K562 (cell line): ENCODE results near the gene MYO1F. TPM values are rescaled to one million over a fixed set of nuclear protein-coding genes. Genes with fewer than 3 reads are reported as not detected.

Source experiments
- DIDO1 ChIP-seq: fragments of 450-650 bp; IDR thresholded peaks from 2 replicates; pipeline ENCODE4 v1.6.1; 2016; ENCODE audit warnings: low read depth, missing biosample characterization, missing genetic modification characterization
- FOXK1 ChIP-seq: sonication (generic); formaldehyde crosslinking; IDR thresholded peaks from 2 replicates; pipeline ENCODE4 v1.8.0; 2022; ENCODE audit warnings: missing genetic modification reagents, mild to moderate bottlenecking, borderline replicate concordance
- SIX5 ChIP-seq, 2 experiments: IDR thresholded peaks; 2 replicates each; pipeline ENCODE4 v1.6.1; 2011; ENCODE audit warnings: low read length in 2 of 2, borderline replicate concordance in 1 of 2, low read depth in 1 of 2, mild to moderate bottlenecking in 1 of 2, moderate library complexity in 1 of 2; ENCODE audit not compliant: insufficient read depth in 1 of 2
- ZBTB11 ChIP-seq, 3 experiments: fragments of 200-800 bp in 1 of 3; fragments of 250-450 bp in 1 of 3; fragments of 450-650 bp in 1 of 3; sonication (Bioruptor Pico) in 1 of 3; sonication (Bioruptor generic) in 1 of 3; formaldehyde crosslinking in 1 of 3; IDR thresholded peaks; 2 replicates each; pipeline versions ENCODE4 v1.6.1 to v1.8.0; 2016 to 2022; ENCODE audit warnings: mild to moderate bottlenecking in 2 of 3, missing genetic modification characterization in 2 of 3, missing compliant biosample characterization in 1 of 3, moderate library complexity in 1 of 3
- ZKSCAN3 ChIP-seq: fragments of 250-450 bp; sonication (Bioruptor Pico); IDR thresholded peaks from 2 replicates; pipeline ENCODE4 v1.4.0; 2020
- polyA plus RNA-seq, 8 experiments: library from polyadenylated mRNA; depleted of rRNA in 4 of 8; stranded (reverse) in 5 of 8; unstranded in 3 of 8; fragments of >200 nt; fragmentation: Nextera tagmentation in 2 of 8; fragmentation: Illumina TruSeq in 1 of 8; extraction: Ambion mirVana in 2 of 8; extraction: Trizol in 1 of 8; gene quantifications; 2 replicates each; pipeline versions ENCODE4 v1.2.1 to v1.2.3, GENCODE V29; 2011 to 2014; ENCODE audit warnings: inconsistent platforms in 1 of 8, missing spikeins in 1 of 8
- total RNA-seq, 7 experiments: library from RNA; depleted of rRNA in 6 of 7; stranded (reverse); fragments of >200 nt in 6 of 7; fragmentation: Illumina TruSeq in 2 of 7; extraction: Trizol in 2 of 7; gene quantifications; 2 replicates each; pipeline versions ENCODE4 v1.2.1 to v1.2.3, GENCODE V29; 2011 to 2021; ENCODE audit warnings: low replicate concordance in 1 of 7
- TF ChIP-seq, protein P1 (sequence below): IDR thresholded peaks from 2 replicates; pipeline ENCODE4 v1.6.1; 2011; ENCODE audit not compliant: insufficient read length; ENCODE audit errors: extremely low read depth

Gene MYO1F
- total and polyA plus RNA-seq, 9 of the 15 experiments (the other 6 are each of a cell fraction or from before 2014, with no cell fraction given): 0.78 to 9.4 (median 4.3) TPM

GRCh38 chr19:8552810-8553209, 24.4 kb downstream of the MYO1F start (continued):
- TF ChIP-seq, protein P1, sequence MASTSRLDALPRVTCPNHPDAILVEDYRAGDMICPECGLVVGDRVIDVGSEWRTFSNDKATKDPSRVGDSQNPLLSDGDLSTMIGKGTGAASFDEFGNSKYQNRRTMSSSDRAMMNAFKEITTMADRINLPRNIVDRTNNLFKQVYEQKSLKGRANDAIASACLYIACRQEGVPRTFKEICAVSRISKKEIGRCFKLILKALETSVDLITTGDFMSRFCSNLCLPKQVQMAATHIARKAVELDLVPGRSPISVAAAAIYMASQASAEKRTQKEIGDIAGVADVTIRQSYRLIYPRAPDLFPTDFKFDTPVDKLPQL: no peak
- TF ChIP-seq ZBTB11 (CRISPR knock-in tag; IDR thresholded peaks at IDR 0.05) (peak in 2 of 3 experiments; percentile 86 to 98; a peak in 4 of 6 replicates), SIX5 (IDR thresholded peaks at IDR 0.05; ENCODE audit: borderline replicate concordance in 1 of 2, insufficient read depth in 1 of 2, low read depth in 1 of 2, low read length in 2 of 2) (peak; percentile 74 to 88), FOXK1 (CRISPR knock-in tag) (no peak), ZKSCAN3 (CRISPR knock-in tag) (no peak), DIDO1 (tag) (peak; percentile 90)
